H9 (cell line): ENCODE results near the gene MYO3A. TPM values are rescaled to one million over a fixed set of nuclear protein-coding genes. Genes with fewer than 3 reads are reported as not detected.

Experiments
- DNase-seq: peaks from one replicate; pipeline ENCODE4 v3.0.0-alpha.2; 2017
- H2AFZ ChIP-seq: one replicate; pipeline ENCODE4 v1.6.1; 2013; ENCODE audit warnings: mild to moderate bottlenecking, low read length, control low read depth, moderate library complexity
- H2AK5ac ChIP-seq: 2 replicates; pipeline ENCODE4 v1.6.1; 2013; ENCODE audit warnings: low read length, control low read depth, mixed read lengths; ENCODE audit not compliant: insufficient read length
- H2BK120ac ChIP-seq: one replicate; pipeline ENCODE4 v1.6.1; 2013; ENCODE audit warnings: low read depth, mild to moderate bottlenecking, low read length, control low read depth, inconsistent platforms; ENCODE audit not compliant: poor library complexity, severe bottlenecking
- H2BK12ac ChIP-seq: 2 replicates; pipeline ENCODE4 v1.6.1; 2013; ENCODE audit warnings: low read length, control low read depth, mixed read lengths, low read depth; ENCODE audit not compliant: insufficient read length
- H2BK15ac ChIP-seq: 2 replicates; pipeline ENCODE4 v1.6.1; 2013; ENCODE audit warnings: low read depth, low read length, control low read depth
- H2BK20ac ChIP-seq: one replicate; pipeline ENCODE4 v1.6.1; 2013; ENCODE audit warnings: low read depth, mild to moderate bottlenecking, low read length, control low read depth, inconsistent platforms; ENCODE audit not compliant: poor library complexity, severe bottlenecking
- H2BK5ac ChIP-seq: 2 replicates; pipeline ENCODE4 v1.6.1; 2013; ENCODE audit warnings: low read length, control low read depth, mixed read lengths; ENCODE audit not compliant: insufficient read length
- H3K14ac ChIP-seq: 2 replicates; pipeline ENCODE4 v1.6.1; 2013; ENCODE audit warnings: low read length, control low read depth; ENCODE audit not compliant: insufficient read depth
- H3K18ac ChIP-seq: 2 replicates; pipeline ENCODE4 v1.6.1; 2013; ENCODE audit warnings: low read depth, mild to moderate bottlenecking, mixed read lengths, low read length, control low read depth; ENCODE audit not compliant: insufficient read length
- H3K23ac ChIP-seq: 2 replicates; pipeline ENCODE4 v1.6.1; 2013; ENCODE audit warnings: low read length, control low read depth, mixed read lengths, low read depth; ENCODE audit not compliant: insufficient read length
- H3K23me2 ChIP-seq: 2 replicates; pipeline ENCODE4 v1.6.1; 2013; ENCODE audit warnings: low read depth, mild to moderate bottlenecking, mixed read lengths, low read length, control low read depth; ENCODE audit not compliant: insufficient read length, poor library complexity, severe bottlenecking
- H3K27ac ChIP-seq: 2 replicates; pipeline ENCODE4 v1.5.1; 2013; ENCODE audit warnings: low read length, control low read depth, mixed read lengths, low read depth; ENCODE audit not compliant: insufficient read length
- H3K27me3 ChIP-seq: 2 replicates; pipeline ENCODE4 v1.6.1; 2013; ENCODE audit warnings: low read length, control low read depth, inconsistent platforms; ENCODE audit not compliant: insufficient read depth
- H3K4ac ChIP-seq: 2 replicates; pipeline ENCODE4 v1.6.1; 2013; ENCODE audit warnings: low read depth, mild to moderate bottlenecking, control low read depth, inconsistent platforms, low read length, moderate library complexity
- H3K4me1 ChIP-seq: 2 replicates; pipeline ENCODE4 v1.6.1; 2013; ENCODE audit warnings: low read length, control low read depth, inconsistent platforms; ENCODE audit not compliant: insufficient read depth
- H3K4me2 ChIP-seq: 2 replicates; pipeline ENCODE4 v1.6.1; 2013; ENCODE audit warnings: low read length, control low read depth, mixed read lengths; ENCODE audit not compliant: insufficient read length, insufficient read depth
- H3K56ac ChIP-seq: 2 replicates; pipeline ENCODE4 v1.6.1; 2013; ENCODE audit warnings: low read depth, mild to moderate bottlenecking, mixed read lengths, low read length, control low read depth; ENCODE audit not compliant: insufficient read length
- H3K79me1 ChIP-seq: 2 replicates; pipeline ENCODE4 v1.6.1; 2013; ENCODE audit warnings: low read depth, mild to moderate bottlenecking, moderate library complexity, low read length, control low read depth, inconsistent platforms; ENCODE audit not compliant: insufficient read depth, poor library complexity, severe bottlenecking
- H3K79me2 ChIP-seq: 2 replicates; pipeline ENCODE4 v1.6.1; 2013; ENCODE audit warnings: low read length, control low read depth, inconsistent platforms; ENCODE audit not compliant: insufficient read depth
- H3K9ac ChIP-seq: 2 replicates; pipeline ENCODE4 v1.6.1; 2013; ENCODE audit warnings: low read length, control low read depth, mixed read lengths; ENCODE audit not compliant: insufficient read length; ENCODE audit errors: extremely low read depth
- H3K9me3 ChIP-seq: one replicate; pipeline ENCODE4 v1.6.1; 2013; ENCODE audit warnings: low read depth, low read length, inconsistent platforms; ENCODE audit not compliant: control insufficient read depth
- H3T11ph ChIP-seq: one replicate; pipeline ENCODE4 v1.6.1; 2013; ENCODE audit warnings: mild to moderate bottlenecking, low read length, control low read depth, inconsistent platforms
- H4K20me1 ChIP-seq: one replicate; pipeline ENCODE4 v1.6.1; 2013; ENCODE audit not compliant: control insufficient read depth, insufficient read length, insufficient read depth
- H4K5ac ChIP-seq: 2 replicates; pipeline ENCODE4 v1.6.1; 2013; ENCODE audit warnings: low read depth, mild to moderate bottlenecking, mixed read lengths, low read length, control low read depth; ENCODE audit not compliant: insufficient read length
- H4K8ac ChIP-seq: replicated peaks from 2 replicates; pipeline ENCODE4 v1.6.1; 2013; ENCODE audit warnings: low read length, control low read depth, mixed read lengths, low read depth; ENCODE audit not compliant: insufficient read length
- H4K91ac ChIP-seq: 2 replicates; pipeline ENCODE4 v1.6.1; 2013; ENCODE audit warnings: low read depth, mild to moderate bottlenecking, moderate library complexity, mixed read lengths, low read length, control low read depth; ENCODE audit not compliant: insufficient read length
- H3K27ac Mint-ChIP-seq, 3 experiments: 2 replicates in 2 of 3; 3 replicates in 1 of 3; pipeline ENCODE4 v1.8.0; 2020 to 2021; ENCODE audit warnings: mixed read lengths in 3 of 3, mild to moderate bottlenecking in 1 of 3, moderate library complexity in 1 of 3
- H3K27me3 Mint-ChIP-seq: 2 replicates; pipeline ENCODE4 v1.8.0; 2021; ENCODE audit warnings: low read depth, mild to moderate bottlenecking, moderate library complexity, mixed read lengths
- H3K36me3 Mint-ChIP-seq, 3 experiments: 2 replicates in 2 of 3; 3 replicates in 1 of 3; pipeline ENCODE4 v1.8.0; 2020 to 2021; ENCODE audit warnings: low read depth in 3 of 3, mixed read lengths in 3 of 3; ENCODE audit not compliant: insufficient read depth in 1 of 3
- H3K4me1 Mint-ChIP-seq, 2 experiments: 2 replicates each; pipeline ENCODE4 v1.8.0; 2020; ENCODE audit warnings: mixed read lengths in 2 of 2
- H3K4me3 Mint-ChIP-seq, 2 experiments: 2 replicates in 1 of 2; 3 replicates in 1 of 2; pipeline ENCODE4 v1.8.0; 2020 to 2021; ENCODE audit warnings: mild to moderate bottlenecking in 2 of 2, mixed read lengths in 2 of 2, moderate library complexity in 1 of 2
- H3K9me3 Mint-ChIP-seq, 2 experiments: 2 replicates in 1 of 2; 3 replicates in 1 of 2; pipeline ENCODE4 v1.8.0; 2020; ENCODE audit warnings: mild to moderate bottlenecking in 2 of 2, mixed read lengths in 2 of 2, moderate library complexity in 1 of 2
- WGBS: extraction: QIAGEN DNeasy Blood & Tissue Kit; methylation state at CpG from one replicate; pipeline ENCODE4 v1.1.7; 2013; ENCODE audit warnings: missing lambda C conversion rate, low lambda C conversion rate, mixed read lengths; ENCODE audit not compliant: insufficient read length; ENCODE audit errors: extremely low coverage; 5-methylcytosine and 5-hydroxymethylcytosine counted together
- total RNA-seq: library from RNA; stranded (reverse); gene quantifications from 2 replicates; pipeline ENCODE4 v1.2.1, GENCODE V29; 2021
- TF ChIP-seq, protein P1 (sequence below): fragments of 200-600 bp; sonication (generic); conservative IDR thresholded peaks from 3 replicates; pipeline ENCODE4 v1.8.0; 2021; ENCODE audit warnings: antibody characterized with exemption, mild to moderate bottlenecking

The MYO3A gene
- total RNA-seq, 1 experiment from 2014 or later, result 4.3 TPM

- no peak overlapping the region for H3K4me3 Mint-ChIP-seq
- no peak overlapping the region for H2BK5ac ChIP-seq
- no peak overlapping the region for H2AFZ ChIP-seq
- no peaks in the 10 kb centered on the region for H3K4me1 ChIP-seq
- no peaks in the 10 kb centered on the region for H3K27me3 ChIP-seq
- H3K18ac ChIP-seq, result no peak overlapping the region
- H3K9me3 ChIP-seq, result no peaks in the 10 kb centered on the region
- TF ChIP-seq, protein P1, sequence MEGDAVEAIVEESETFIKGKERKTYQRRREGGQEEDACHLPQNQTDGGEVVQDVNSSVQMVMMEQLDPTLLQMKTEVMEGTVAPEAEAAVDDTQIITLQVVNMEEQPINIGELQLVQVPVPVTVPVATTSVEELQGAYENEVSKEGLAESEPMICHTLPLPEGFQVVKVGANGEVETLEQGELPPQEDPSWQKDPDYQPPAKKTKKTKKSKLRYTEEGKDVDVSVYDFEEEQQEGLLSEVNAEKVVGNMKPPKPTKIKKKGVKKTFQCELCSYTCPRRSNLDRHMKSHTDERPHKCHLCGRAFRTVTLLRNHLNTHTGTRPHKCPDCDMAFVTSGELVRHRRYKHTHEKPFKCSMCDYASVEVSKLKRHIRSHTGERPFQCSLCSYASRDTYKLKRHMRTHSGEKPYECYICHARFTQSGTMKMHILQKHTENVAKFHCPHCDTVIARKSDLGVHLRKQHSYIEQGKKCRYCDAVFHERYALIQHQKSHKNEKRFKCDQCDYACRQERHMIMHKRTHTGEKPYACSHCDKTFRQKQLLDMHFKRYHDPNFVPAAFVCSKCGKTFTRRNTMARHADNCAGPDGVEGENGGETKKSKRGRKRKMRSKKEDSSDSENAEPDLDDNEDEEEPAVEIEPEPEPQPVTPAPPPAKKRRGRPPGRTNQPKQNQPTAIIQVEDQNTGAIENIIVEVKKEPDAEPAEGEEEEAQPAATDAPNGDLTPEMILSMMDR, result no peak
- no peak overlapping the region for H3K56ac ChIP-seq
- no peak overlapping the region for H3K4me2 ChIP-seq
- H4K5ac ChIP-seq, result no peak overlapping the region
- H4K20me1 ChIP-seq, result no peaks in the 10 kb centered on the region
- no peaks in the 10 kb centered on the region for H3K79me1 ChIP-seq
- H3K14ac ChIP-seq, result no peak overlapping the region
- no peak overlapping the region for H2BK15ac ChIP-seq
- H3K9ac ChIP-seq, result no peak overlapping the region
- H3K23me2 ChIP-seq, result no peaks in the 10 kb centered on the region
- no peak overlapping the region for H3K4ac ChIP-seq
- no peak overlapping the region for H2BK20ac ChIP-seq
- H3T11ph ChIP-seq, result no peak overlapping the region
- no peaks in the 10 kb centered on the region for H3K27me3 Mint-ChIP-seq
- H2AK5ac ChIP-seq, result no peak overlapping the region
- no peaks in the 10 kb centered on the region for H3K4me1 Mint-ChIP-seq
- H3K27ac ChIP-seq, result no peak overlapping the region
- no peaks in the 10 kb centered on the region for H3K79me2 ChIP-seq
- DNase-seq, result no peak
- H4K91ac ChIP-seq, result no peak overlapping the region
- no CpG with 5 or more reads among the region's 1 CpG for WGBS
- no peak overlapping the region for H2BK120ac ChIP-seq
- H3K36me3 Mint-ChIP-seq, result peaks cover 0 to 9% (median 0%) of the 10 kb centered on the region in 3 experiments; a peak in 2 of 7 replicates
- H3K9me3 Mint-ChIP-seq, result peaks cover 0 to 3% of the 10 kb centered on the region in 2 experiments; a peak in 1 of 5 replicates
- no peak overlapping the region for H3K23ac ChIP-seq
- no peak overlapping the region for H2BK12ac ChIP-seq
- no peak overlapping the region for H4K8ac ChIP-seq
- H3K27ac Mint-ChIP-seq, result no peak overlapping the region
Observed at GRCh38 chr10:26057466-26057865, 123.4 kb downstream of the MYO3A start.
